ENCODE results near the gene CFAP20DC.
"Not testable (repeated sequence)": the region's sequence is repeated elsewhere in the genome, so short reads cannot be mapped to it uniquely, and the experiment has no call there.

Gene CFAP20DC

GRCh38 chr3:59049671-59050331, at the start of gene CFAP20DC:
TSS of gene CFAP20DC (minus strand) at chr3:59050025. CDS start at chr3:59049631, 394 bp downstream.
- peak within 1 kb of the TSS; percentile 43 to 81 for H3K9ac ChIP-seq (ENCODE audit: low read depth in 1 of 2, low read length in 2 of 2)

GRCh38 chr3:59098516-59098915, 48.7 kb upstream of the CFAP20DC start:
- not testable (repeated sequence) for H3K36me3 ChIP-seq (ENCODE audit: control insufficient read depth in 2 of 2, insufficient read depth in 2 of 2, low read length in 2 of 2); H3K9me3 ChIP-seq (ENCODE audit: control insufficient read depth in 2 of 2, low read length in 2 of 2); H3K4me1 ChIP-seq (ENCODE audit: control insufficient read depth in 2 of 2, insufficient read depth in 2 of 2, low read length in 2 of 2); H3K9ac ChIP-seq (ENCODE audit: low read depth in 1 of 2, low read length in 2 of 2); H3K4me3 ChIP-seq (ENCODE audit: low read length in 2 of 2); H3K27ac ChIP-seq (ENCODE audit: low read depth in 2 of 2, low read length in 2 of 2); H3K27me3 ChIP-seq (ENCODE audit: control insufficient read depth in 2 of 2, insufficient read depth in 2 of 2, low read length in 2 of 2)

More at GRCh38 chr3:59049671-59050331, at the start of gene CFAP20DC:
- Histone ChIP-seq H3K9me3 (ENCODE audit: control insufficient read depth in 2 of 2, low read length in 2 of 2) (no peaks in the 10 kb centered on the region), H3K27me3 (ENCODE audit: control insufficient read depth in 2 of 2, insufficient read depth in 2 of 2, low read length in 2 of 2) (no peaks in the 10 kb centered on the region), H3K4me3 (ENCODE audit: low read length in 2 of 2) (peak within 1 kb of the TSS; percentile 73 to 79), H3K36me3 (ENCODE audit: control insufficient read depth in 2 of 2, insufficient read depth in 2 of 2, low read length in 2 of 2) (no peaks in the 10 kb centered on the region), H3K4me1 (ENCODE audit: control insufficient read depth in 2 of 2, insufficient read depth in 2 of 2, low read length in 2 of 2) (peaks cover 5 to 10% of the 10 kb centered on the region in 2 donors), H3K27ac (ENCODE audit: low read depth in 2 of 2, low read length in 2 of 2) (no peak within 1 kb of the TSS)

- H3K4me3 ChIP-seq (ENCODE audit: low read length in 2 of 2): no peak overlapping the region
- no peaks in the 10 kb centered on the region for H3K4me1 ChIP-seq (ENCODE audit: control insufficient read depth in 2 of 2, insufficient read depth in 2 of 2, low read length in 2 of 2)
- no peak overlapping the region for H3K27ac ChIP-seq (ENCODE audit: low read depth in 2 of 2, low read length in 2 of 2)
- no peaks in the 10 kb centered on the region for H3K9me3 ChIP-seq (ENCODE audit: control insufficient read depth in 2 of 2, low read length in 2 of 2)
- H3K36me3 ChIP-seq (ENCODE audit: control insufficient read depth in 2 of 2, insufficient read depth in 2 of 2, low read length in 2 of 2): no peaks in the 10 kb centered on the region
- no peak overlapping the region for H3K9ac ChIP-seq (ENCODE audit: low read depth in 1 of 2, low read length in 2 of 2)
- H3K27me3 ChIP-seq (ENCODE audit: control insufficient read depth in 2 of 2, insufficient read depth in 2 of 2, low read length in 2 of 2): no peaks in the 10 kb centered on the region
These were observed 44.6 kb upstream of the CFAP20DC start for GRCh38 chr3:59094446-59094845.

GRCh38 chr3:59093521-59093920, 43.7 kb upstream of the CFAP20DC start:
- Histone ChIP-seq H3K36me3 (ENCODE audit: control insufficient read depth in 2 of 2, insufficient read depth in 2 of 2, low read length in 2 of 2) (no peaks in the 10 kb centered on the region), H3K27me3 (ENCODE audit: control insufficient read depth in 2 of 2, insufficient read depth in 2 of 2, low read length in 2 of 2) (no peaks in the 10 kb centered on the region), H3K9ac (ENCODE audit: low read depth in 1 of 2, low read length in 2 of 2) (no peak overlapping the region), H3K9me3 (ENCODE audit: control insufficient read depth in 2 of 2, low read length in 2 of 2) (no peaks in the 10 kb centered on the region), H3K27ac (ENCODE audit: low read depth in 2 of 2, low read length in 2 of 2) (no peak overlapping the region), H3K4me1 (ENCODE audit: control insufficient read depth in 2 of 2, insufficient read depth in 2 of 2, low read length in 2 of 2) (no peaks in the 10 kb centered on the region), H3K4me3 (ENCODE audit: low read length in 2 of 2) (no peak overlapping the region)

- no peak overlapping the region for H3K27ac ChIP-seq (ENCODE audit: low read depth in 2 of 2, low read length in 2 of 2)
- no peaks in the 10 kb centered on the region for H3K27me3 ChIP-seq (ENCODE audit: control insufficient read depth in 2 of 2, insufficient read depth in 2 of 2, low read length in 2 of 2)
- no peak overlapping the region for H3K9ac ChIP-seq (ENCODE audit: low read depth in 1 of 2, low read length in 2 of 2)
- no peaks in the 10 kb centered on the region for H3K36me3 ChIP-seq (ENCODE audit: control insufficient read depth in 2 of 2, insufficient read depth in 2 of 2, low read length in 2 of 2)
- H3K9me3 ChIP-seq (ENCODE audit: control insufficient read depth in 2 of 2, low read length in 2 of 2): no peaks in the 10 kb centered on the region
- H3K4me3 ChIP-seq (ENCODE audit: low read length in 2 of 2): no peak overlapping the region
- H3K4me1 ChIP-seq (ENCODE audit: control insufficient read depth in 2 of 2, insufficient read depth in 2 of 2, low read length in 2 of 2): no peaks in the 10 kb centered on the region
These were observed 38.9 kb upstream of the CFAP20DC start for GRCh38 chr3:59088761-59089160.

GRCh38 chr3:59085976-59086375, 36.2 kb upstream of the CFAP20DC start:
- no peak overlapping the region for H3K4me3 ChIP-seq (ENCODE audit: low read length in 2 of 2)
- no peaks in the 10 kb centered on the region for H3K4me1 ChIP-seq (ENCODE audit: control insufficient read depth in 2 of 2, insufficient read depth in 2 of 2, low read length in 2 of 2)
- no peaks in the 10 kb centered on the region for H3K27me3 ChIP-seq (ENCODE audit: control insufficient read depth in 2 of 2, insufficient read depth in 2 of 2, low read length in 2 of 2)
- H3K36me3 ChIP-seq (ENCODE audit: control insufficient read depth in 2 of 2, insufficient read depth in 2 of 2, low read length in 2 of 2): no peaks in the 10 kb centered on the region
- no peaks in the 10 kb centered on the region for H3K9me3 ChIP-seq (ENCODE audit: control insufficient read depth in 2 of 2, low read length in 2 of 2)
- H3K9ac ChIP-seq (ENCODE audit: low read depth in 1 of 2, low read length in 2 of 2): no peak overlapping the region
- no peak overlapping the region for H3K27ac ChIP-seq (ENCODE audit: low read depth in 2 of 2, low read length in 2 of 2)

GRCh38 chr3:59084583-59084982, 34.8 kb upstream of the CFAP20DC start:
- Histone ChIP-seq H3K4me3 (ENCODE audit: low read length in 2 of 2) (no peak overlapping the region), H3K9me3 (ENCODE audit: control insufficient read depth in 2 of 2, low read length in 2 of 2) (no peaks in the 10 kb centered on the region), H3K9ac (ENCODE audit: low read depth in 1 of 2, low read length in 2 of 2) (no peak overlapping the region), H3K4me1 (ENCODE audit: control insufficient read depth in 2 of 2, insufficient read depth in 2 of 2, low read length in 2 of 2) (no peaks in the 10 kb centered on the region), H3K27ac (ENCODE audit: low read depth in 2 of 2, low read length in 2 of 2) (no peak overlapping the region), H3K27me3 (ENCODE audit: control insufficient read depth in 2 of 2, insufficient read depth in 2 of 2, low read length in 2 of 2) (no peaks in the 10 kb centered on the region), H3K36me3 (ENCODE audit: control insufficient read depth in 2 of 2, insufficient read depth in 2 of 2, low read length in 2 of 2) (no peaks in the 10 kb centered on the region)

- H3K4me1 ChIP-seq (ENCODE audit: control insufficient read depth in 2 of 2, insufficient read depth in 2 of 2, low read length in 2 of 2): no peaks in the 10 kb centered on the region
- H3K36me3 ChIP-seq (ENCODE audit: control insufficient read depth in 2 of 2, insufficient read depth in 2 of 2, low read length in 2 of 2): no peaks in the 10 kb centered on the region
- H3K4me3 ChIP-seq (ENCODE audit: low read length in 2 of 2): no peak overlapping the region
- H3K27me3 ChIP-seq (ENCODE audit: control insufficient read depth in 2 of 2, insufficient read depth in 2 of 2, low read length in 2 of 2): no peaks in the 10 kb centered on the region
- no peaks in the 10 kb centered on the region for H3K9me3 ChIP-seq (ENCODE audit: control insufficient read depth in 2 of 2, low read length in 2 of 2)
- no peak overlapping the region for H3K27ac ChIP-seq (ENCODE audit: low read depth in 2 of 2, low read length in 2 of 2)
- H3K9ac ChIP-seq (ENCODE audit: low read depth in 1 of 2, low read length in 2 of 2): no peak overlapping the region
These were observed 32.3 kb upstream of the CFAP20DC start for GRCh38 chr3:59082106-59082505.

GRCh38 chr3:59081071-59081470, 31.2 kb upstream of the CFAP20DC start:
- H3K4me3 ChIP-seq (ENCODE audit: low read length in 2 of 2): no peak overlapping the region
- no peaks in the 10 kb centered on the region for H3K4me1 ChIP-seq (ENCODE audit: control insufficient read depth in 2 of 2, insufficient read depth in 2 of 2, low read length in 2 of 2)
- no peak overlapping the region for H3K27ac ChIP-seq (ENCODE audit: low read depth in 2 of 2, low read length in 2 of 2)
- H3K9me3 ChIP-seq (ENCODE audit: control insufficient read depth in 2 of 2, low read length in 2 of 2): no peaks in the 10 kb centered on the region
- no peak overlapping the region for H3K9ac ChIP-seq (ENCODE audit: low read depth in 1 of 2, low read length in 2 of 2)
- no peaks in the 10 kb centered on the region for H3K36me3 ChIP-seq (ENCODE audit: control insufficient read depth in 2 of 2, insufficient read depth in 2 of 2, low read length in 2 of 2)
- no peaks in the 10 kb centered on the region for H3K27me3 ChIP-seq (ENCODE audit: control insufficient read depth in 2 of 2, insufficient read depth in 2 of 2, low read length in 2 of 2)

GRCh38 chr3:59079962-59080361, 30.1 kb upstream of the CFAP20DC start:
- H3K9me3 ChIP-seq (ENCODE audit: control insufficient read depth in 2 of 2, low read length in 2 of 2): no peaks in the 10 kb centered on the region
- H3K9ac ChIP-seq (ENCODE audit: low read depth in 1 of 2, low read length in 2 of 2): no peak overlapping the region
- H3K27me3 ChIP-seq (ENCODE audit: control insufficient read depth in 2 of 2, insufficient read depth in 2 of 2, low read length in 2 of 2): no peaks in the 10 kb centered on the region
- no peaks in the 10 kb centered on the region for H3K4me1 ChIP-seq (ENCODE audit: control insufficient read depth in 2 of 2, insufficient read depth in 2 of 2, low read length in 2 of 2)
- no peak overlapping the region for H3K4me3 ChIP-seq (ENCODE audit: low read length in 2 of 2)
- H3K36me3 ChIP-seq (ENCODE audit: control insufficient read depth in 2 of 2, insufficient read depth in 2 of 2, low read length in 2 of 2): no peaks in the 10 kb centered on the region
- H3K27ac ChIP-seq (ENCODE audit: low read depth in 2 of 2, low read length in 2 of 2): no peak overlapping the region
